A549 (cell line): ENCODE measurements around the gene CABP7.

Experiments
- CTCF ChIP-seq: fragments of >200 bp; sonication (Bioruptor Twin); formaldehyde crosslinking; IDR thresholded peaks from 3 replicates; pipeline ENCODE4 v1.5.1; 2016
- JUNB ChIP-seq: fragments of >200 bp; sonication (Bioruptor Twin); formaldehyde crosslinking; IDR thresholded peaks from 2 replicates; pipeline ENCODE4 v1.6.1; 2016
- MAFK ChIP-seq: fragments of 450-650 bp; IDR thresholded peaks from 2 replicates; pipeline ENCODE4 v1.6.1; 2014; ENCODE audit not compliant: partially characterized antibody
- NFE2L2 ChIP-seq: fragments of 150-350 bp; conservative IDR thresholded peaks from 2 replicates; pipeline ENCODE4 v1.6.1; 2014; ENCODE audit warnings: low read length
- PBX3 ChIP-seq: IDR thresholded peaks from 2 replicates; pipeline ENCODE4 v1.6.1; 2012
- POLR2A ChIP-seq: IDR thresholded peaks from 2 replicates; pipeline ENCODE4 v1.6.1; 2012; ENCODE audit warnings: mild to moderate bottlenecking, low read length
- ZFP36 ChIP-seq: fragments of 450-650 bp; IDR thresholded peaks from 2 replicates; pipeline ENCODE4 v1.6.1; 2014; ENCODE audit warnings: borderline replicate concordance; ENCODE audit not compliant: partially characterized antibody

- TF ChIP-seq ZFP36 (no peak), CTCF (no peak), JUNB (no peak), NFE2L2 (no peak), POLR2A (no peak), MAFK (no peak), PBX3 (no peak)
These were observed 25.1 kb downstream of the CABP7 start for GRCh38 chr22:29744902-29745301.
